Hematopoietic multipotent progenitor cell (in vitro differentiated cells): ENCODE data around the gene TMEM125. TPM values are rescaled to one million over a fixed set of nuclear protein-coding genes. Genes with fewer than 3 reads are reported as not detected.

Source experiments
- DNase-seq, 3 donors: peaks; one replicate each; pipeline ENCODE4 v3.0.0-alpha.2; 2011 to 2015; ENCODE audit warnings: low read depth in 2 of 3, low spot score in 2 of 3
- total RNA-seq: library from RNA; depleted of rRNA; stranded (reverse); fragments of >200 nt; gene quantifications from one replicate; pipeline ENCODE4 v1.2.3, GENCODE V29; 2012

The TMEM125 gene
- total RNA-seq, 1 donor: 8.3 TPM

DNA sequence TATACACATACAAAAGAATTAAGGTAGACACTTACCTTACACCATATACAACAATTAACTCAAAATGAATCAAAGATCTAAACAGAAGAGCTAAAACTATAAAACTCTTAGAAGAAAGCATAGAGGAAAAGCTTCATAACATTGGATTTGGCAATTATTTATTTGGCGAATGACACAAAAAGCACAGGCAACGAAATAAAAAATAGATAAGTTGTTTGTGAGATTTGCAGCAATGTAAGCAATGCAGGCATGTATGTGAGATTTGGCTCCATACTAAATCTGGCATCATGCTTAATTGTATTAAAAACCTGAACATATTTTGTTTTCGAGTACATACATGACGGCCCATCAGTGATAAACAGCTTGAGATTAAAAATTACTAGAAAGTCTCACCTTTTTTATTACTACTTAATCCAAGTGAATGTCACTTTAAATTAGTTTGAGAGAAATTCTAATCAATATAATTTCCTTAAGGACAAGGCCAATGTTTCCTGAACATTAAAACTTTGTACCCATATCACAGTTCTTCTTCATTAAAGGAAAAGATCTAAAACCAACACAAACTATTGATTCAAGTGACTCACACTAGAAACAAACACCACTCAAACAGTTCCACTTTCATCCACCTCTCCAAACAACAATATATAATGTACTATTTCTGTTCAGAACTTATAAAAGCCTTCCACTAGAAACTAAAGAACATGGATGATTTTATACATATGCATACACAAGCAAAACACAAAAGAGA, 23.1 kb upstream of the TMEM125 start:
- no peak for DNase-seq

DNA sequence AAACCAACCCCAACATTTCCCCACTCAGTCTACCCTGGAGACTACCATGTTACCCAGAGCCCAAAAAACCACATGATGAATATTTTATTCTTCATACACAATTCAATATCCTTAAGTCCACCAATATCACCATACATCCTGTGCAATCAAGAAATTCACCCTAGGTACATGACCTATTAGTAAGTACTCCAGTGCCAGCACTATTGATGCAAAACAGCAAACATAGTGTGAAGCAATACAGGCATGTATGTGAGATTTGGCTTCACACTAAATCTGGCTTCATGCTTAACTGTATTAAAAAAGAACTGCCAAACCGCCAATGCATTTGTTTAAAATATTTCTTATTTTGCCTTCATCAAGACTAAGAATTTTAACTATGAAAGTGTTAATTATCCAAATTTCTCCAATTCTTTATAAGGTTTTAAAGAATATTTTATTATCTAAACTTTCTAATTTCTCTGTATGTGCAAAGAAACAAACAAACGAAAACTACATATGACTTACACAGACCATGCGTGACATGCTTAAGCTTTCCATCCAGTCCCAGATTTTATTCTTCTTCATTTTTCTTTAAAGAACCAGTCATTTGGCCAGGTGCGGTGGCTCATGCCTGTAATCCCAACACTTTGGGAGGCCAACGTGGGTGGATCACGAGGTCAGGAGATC, 22.4 kb upstream of the TMEM125 start:
- DNase-seq: no peak

DNA sequence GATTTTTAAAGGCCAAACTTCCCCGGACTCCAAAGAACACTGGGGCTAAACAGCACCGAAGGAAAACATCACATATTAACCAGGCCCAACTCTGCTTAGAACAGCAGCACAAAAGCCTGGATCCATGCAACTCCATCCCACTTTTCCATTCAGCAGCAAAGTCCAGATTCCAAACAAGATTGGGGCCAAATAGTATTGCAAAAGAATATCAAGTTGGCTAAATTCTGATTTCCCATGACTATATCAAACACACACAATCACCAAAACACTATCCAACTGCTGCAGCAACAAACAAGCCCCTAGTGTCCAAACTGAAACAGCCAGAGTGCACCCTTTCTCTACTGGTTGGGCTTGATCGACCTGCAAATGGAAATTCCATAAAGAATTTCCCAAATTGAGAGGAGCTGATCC, 19.4 kb upstream of the TMEM125 start:
- DNase-seq: no peak

DNA sequence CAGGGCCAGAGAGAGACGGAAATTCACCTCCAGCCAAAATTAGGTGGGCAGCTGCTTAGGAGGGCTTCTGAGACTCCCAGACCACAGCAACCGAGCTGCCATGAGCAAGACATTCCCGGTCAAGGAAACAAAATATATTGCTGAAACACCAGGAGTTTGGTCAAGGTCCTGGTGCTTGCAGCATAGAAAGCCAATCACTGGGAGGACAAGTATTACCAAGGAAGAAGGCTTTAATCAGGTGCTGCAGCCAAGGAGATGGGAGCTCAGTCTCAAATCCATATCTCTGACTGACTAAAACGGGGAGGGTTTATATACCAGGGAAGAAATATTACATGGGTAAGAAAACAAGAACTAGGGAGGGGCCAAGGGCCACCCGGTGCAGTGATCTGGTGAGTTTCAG, 18.8 kb upstream of the TMEM125 start:
- no peak for DNase-seq

DNA sequence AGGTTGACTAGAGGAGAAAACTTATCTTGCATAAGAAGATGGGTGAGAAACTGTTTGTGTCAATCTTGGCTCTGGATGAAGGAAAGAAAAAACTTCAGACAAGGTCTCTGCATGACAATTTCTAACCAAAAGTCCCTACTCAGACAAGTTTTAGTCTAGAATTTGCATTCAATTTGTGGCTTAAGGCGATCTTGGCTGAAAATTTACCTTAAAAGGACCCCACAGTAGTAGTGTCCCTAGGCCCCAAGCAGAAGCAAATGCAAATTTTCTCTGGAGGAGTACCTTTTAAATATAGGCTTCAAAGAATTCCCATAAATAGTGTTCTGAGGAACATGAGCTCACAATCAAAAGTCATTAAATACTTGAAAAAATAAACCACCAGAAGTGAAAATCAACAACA, 17.6 kb upstream of the TMEM125 start:
- DNase-seq: no peak

DNA sequence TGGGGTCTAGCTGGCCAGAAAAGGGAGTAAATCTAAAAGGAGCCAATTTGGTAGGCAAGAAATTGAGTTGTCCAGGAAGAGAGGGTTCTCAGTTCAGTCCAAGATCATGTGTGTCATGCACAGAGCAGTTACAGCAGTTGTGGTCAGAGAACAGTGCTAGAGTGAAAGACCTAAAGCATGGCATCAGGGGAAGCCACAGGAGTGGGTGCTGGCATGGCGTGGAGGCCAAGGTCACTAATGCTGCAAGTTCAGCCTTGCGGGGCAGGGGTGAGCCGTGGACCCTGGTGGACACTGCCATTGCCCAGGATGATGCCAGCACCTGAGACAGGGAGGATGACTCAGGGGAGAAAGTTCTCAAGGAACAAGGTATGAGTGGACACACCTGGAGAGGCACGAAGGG, 16.6 kb upstream of the TMEM125 start:
- no peak for DNase-seq

DNA sequence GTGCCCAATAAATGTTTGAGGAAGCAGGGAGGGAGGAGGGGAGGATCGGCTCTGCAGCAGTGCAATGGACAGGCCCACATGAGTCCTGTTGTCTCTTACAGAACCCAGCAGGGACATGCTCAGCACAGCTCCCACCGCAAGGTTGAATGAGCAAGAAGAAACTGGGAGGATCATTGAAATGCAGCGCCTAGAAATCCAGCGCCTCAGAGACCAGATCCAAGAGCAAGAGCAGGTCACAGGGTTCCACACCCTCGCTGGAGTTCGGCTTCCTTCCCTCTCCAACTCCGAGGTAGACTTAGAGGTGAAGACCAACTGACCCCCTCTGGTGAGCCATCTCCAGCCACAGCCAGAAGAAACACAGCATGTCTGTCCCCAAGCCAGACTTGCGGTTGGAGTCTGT, 15.9 kb upstream of the TMEM125 start:
- DNase-seq: no peak

DNA sequence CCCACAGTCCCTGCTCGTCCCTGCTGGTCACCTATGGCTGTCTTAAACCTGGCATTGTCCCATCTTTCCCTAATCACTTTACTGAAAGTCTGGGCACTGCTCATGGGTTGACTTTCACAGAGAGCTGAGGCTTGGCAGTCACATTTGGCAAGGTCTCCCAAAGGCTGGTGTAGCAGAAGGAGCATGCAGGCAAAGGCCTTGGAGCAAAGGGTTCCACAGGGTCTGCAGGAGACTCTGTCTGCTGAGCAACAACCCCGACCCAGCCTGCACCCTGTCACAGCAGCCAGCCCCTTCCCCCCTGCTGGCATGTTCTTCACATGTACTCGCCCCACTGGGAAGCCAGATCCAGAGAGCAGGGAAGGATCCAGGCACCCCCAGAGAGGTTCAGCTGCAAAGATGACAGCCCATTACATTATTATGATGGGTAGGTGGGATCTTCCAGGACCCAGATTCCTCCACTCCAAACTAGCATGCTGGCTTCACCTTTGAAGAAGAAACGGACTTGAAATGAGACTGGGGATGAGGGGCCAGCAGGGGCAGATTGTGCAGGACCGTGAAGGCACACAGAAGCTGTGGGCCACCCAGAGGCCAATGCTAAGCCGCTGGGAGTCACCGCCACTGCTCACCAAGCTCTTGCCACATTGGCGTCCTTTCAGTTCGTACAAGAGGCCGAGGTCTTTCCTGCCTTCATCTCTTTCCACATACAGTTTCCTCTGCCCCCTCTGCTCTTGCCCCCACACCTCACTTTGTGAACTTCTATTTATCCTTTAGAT, 14.2 kb upstream of the TMEM125 start:
- DNase-seq: no peak

DNA sequence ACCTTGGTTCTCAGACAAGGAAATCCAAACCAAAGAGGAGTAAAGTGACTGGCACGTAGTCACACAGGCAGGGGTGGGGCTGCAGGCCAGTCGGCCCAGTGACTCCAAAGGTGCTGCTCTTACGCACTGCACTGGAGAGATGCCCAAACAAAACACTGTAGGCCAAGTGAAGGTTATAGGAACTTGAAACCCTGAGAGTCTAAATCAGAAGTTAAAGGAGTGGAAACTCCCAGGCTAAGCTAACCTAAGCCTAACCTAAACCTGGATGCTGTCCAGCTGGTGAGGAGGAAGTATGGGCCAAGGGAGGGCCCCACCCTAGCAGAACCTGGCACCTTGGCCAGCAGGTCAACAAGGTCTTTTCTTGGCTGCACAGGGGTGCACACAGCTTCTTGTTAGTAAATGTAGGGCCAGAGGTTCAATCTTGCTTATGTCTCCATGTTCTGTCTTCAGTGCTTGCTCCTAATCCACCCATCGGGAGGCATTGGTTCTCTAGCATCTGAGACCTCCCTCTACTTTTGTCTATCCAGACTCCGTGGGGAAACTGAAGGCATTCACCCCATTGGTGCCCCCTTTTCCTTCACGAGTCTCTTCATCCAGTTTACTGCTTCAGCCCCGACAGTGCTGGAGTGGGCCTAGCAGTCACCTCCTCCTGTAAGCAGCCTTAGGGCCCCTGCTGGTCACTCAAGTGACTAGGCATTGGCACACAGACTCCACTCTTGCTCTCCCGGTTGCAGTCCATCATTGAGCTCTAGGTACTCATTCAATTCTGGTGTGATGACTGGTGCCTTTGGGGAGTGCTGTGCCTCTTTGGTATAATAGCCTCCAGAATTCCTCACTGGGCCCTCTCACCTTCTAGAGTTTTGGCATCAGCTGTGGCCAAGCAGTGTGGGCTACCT, 12.9 kb upstream of the TMEM125 start:
- no peak for DNase-seq

DNA sequence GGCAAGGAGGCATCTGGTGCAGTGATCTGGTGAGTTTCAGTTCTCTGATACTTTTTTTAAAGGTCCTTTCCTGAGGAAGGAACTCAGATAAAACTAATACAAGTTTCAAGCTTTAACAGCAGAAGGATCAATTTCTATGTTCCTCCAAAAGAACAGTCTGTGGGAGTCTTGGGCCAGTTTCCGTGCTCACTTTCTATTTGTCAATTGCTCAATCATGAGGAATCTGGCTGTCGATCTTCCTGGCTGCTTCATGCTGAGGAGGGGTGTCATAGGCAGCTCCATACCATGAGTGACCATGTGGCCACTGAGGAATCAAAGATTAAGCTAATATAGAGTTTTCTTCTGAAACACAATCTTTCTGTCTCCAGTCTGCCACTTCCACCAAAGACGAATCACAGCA, 11.4 kb upstream of the TMEM125 start:
- no peak for DNase-seq

DNA sequence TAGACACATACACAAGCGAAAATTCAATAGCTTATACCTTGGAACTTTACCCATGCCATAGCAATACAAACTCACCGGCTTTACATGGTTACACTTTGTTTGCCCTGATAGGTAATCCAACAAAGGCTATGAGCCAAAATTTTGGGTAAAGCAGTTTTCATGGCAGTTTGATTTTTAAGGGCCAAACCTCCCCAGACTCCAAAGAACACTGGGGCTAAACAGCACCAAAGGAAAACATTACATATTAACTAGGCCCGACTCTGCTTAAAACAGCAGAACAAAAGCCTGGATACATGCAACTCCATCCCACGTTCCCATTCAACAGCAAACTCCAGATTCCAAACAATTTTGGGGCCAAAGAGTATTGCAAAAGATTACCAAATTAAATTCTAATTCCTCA, 4.4 kb upstream of the TMEM125 start:
- DNase-seq: no peak

DNA sequence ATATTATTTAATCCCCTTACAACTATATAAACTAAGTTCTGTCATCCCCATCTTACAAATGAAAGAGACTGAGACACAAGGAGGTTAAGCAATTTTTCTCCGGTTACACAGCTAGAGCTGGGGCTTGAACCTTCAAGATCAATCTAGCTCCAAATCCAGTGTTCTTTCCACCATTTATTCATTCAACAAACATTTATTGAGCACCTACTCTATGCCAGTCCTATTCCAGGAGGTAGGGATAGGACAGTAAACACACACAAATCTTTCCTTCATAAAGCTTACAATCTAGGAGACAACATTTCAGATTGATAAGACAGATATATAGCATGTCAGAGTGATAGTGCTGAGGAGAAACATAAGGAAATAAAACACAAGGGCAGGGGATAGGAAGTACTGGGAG, 2.9 kb upstream of the TMEM125 start:
- DNase-seq: no peak

DNA sequence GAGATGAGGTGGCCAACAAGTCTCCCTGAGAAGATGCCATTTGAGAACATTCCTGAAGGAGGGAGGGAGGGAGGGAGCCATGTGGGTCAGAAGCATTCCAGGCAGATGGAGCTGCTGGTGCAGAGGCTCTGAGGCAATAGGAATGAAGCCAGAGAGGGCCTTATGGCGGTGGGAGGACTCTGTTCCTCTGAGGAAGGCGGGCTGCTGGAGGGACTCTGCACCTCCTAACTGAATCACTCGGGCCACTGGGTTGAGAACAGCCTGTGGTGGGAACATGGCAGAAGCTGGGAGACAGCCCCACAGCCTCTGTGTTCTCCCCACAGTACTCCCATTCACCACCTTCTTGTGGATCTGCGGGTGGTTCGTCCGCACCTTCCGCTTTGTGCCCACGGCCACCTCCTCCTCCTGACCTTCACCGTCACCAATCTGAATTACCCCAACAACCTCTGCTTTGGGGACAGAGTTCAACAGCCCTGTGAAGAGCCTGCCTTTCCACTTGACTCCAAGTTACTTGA, 2.4 kb upstream of the TMEM125 start:
- DNase-seq: no peak

DNA sequence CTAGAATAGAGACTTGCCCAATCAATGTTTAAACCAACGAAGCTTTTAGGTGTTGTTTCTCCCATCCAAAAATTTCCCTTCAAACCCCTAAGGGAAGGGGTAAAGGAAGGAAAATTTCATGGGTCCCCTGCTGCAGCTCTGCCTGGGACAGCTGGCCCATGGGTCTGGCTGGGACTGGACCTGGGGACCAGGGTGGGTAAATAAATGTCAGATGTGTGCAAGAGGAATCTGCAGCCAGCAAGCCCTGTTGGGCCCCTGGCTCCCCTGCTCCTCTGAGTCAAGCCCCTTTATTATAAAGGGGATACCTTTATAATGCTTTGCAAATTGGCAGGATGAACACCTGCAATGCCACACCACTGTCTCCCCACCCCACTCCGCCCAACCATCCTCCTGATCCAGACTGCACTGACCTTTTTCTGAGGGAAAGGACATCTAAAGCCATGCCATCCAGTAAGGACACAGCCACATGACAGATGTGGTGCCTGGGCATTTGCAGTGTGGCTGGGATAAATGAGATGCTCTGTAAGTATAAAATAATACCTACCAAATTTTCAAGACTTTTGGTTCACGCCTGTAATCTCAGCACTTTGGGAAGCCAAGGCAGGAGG, 1.9 kb upstream of the TMEM125 start:
- no peak for DNase-seq

DNA sequence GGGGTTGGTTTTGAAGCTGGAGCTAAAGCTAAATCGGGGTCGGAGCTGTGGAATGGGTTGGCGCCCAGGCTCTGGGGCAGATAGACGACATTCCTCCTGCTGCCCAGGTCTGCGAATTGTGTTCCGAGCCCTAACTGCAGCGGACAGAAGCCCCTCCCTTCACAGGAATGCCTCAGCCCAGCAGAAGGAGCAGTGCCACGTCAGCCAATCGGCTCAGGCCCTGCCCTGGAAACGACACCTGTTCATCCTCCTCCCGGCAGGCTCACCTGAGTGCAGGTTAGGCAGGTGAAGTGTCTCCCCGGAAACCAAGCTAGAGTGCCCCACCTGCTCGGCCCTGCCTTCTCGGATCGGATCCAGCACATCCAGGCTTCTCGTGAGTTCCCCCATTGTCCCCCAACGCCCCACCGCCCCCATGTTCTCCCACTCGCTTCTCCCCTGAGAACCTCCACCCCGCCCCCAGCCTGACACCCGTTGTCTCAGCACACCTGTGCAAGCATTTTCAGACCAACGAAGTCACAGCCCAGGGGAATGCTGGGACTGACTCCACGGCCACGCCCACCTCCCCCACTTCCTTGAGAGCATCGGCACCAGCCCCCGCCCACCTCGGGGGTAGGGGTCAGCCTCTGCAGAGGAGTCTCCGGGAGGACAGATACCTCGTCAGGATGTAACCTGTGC, 775 bp downstream of the TMEM125 start:
- DNase-seq: peak in 2 of 3 donors; percentile 31 to 39

DNA sequence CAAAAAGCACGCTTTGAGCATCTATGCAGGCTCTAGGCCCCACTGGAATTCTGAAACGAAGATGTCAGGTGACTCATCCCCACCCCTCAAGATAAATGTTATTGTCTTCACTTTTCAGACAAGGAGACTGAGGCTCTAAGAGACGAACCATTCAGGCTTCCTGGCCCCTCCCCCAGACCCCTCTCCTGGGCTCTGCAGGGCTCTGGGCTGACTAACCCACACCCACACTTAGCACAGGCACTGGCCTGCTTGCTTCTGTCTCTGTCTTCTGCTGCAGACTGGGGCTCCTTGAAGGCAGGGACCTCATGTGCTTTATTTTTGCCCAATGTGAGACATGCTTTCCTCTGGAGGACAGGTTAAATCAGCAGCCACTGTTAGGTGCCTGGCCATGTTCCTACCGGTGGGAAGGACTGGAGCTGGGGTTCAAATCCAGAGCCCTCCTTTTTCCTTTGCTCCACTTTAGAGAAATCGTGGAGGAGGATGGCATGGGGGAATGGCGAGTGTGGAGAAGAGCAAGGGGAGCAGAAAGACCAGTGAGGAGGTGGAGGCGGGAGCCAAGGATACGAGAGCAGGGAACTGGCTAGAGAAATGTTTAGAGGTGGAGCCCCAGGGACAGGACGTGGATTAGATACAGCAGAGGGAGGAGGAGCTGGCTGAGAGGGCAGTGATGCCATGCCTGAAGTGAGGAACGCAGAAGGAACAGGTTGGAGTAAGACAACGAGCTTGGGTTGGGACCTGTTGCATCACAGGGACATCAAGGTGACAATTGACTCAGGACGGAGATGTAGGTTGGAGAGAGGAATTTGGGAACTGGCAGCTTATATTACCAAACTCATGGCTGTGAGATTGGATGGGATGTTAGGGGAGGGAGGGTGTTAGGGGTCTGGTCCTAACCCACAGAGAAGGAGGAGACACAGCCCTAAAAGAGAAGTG, 1.7 kb downstream of the TMEM125 start:
- DNase-seq: no peak

DNA sequence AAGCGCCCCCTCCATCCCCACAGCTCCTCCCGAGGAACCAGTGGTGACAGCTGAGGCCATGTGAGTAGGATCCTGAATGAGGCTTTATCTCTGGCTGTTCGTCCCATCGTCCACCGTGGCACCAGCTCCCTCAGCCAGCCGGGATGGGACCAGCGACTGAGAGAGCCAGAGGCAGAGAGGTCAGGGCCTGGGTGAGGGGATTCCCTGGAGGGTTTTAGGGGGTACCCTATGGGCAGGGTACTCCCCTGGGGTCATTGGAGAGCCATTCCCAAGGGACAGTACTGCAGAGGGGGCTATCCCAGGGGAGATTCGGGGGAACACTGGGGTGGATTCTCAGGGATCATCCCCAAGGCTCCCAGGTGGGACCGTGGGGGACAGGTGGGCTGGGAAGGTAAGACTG, 2.4 kb downstream of the TMEM125 start:
- no peak for DNase-seq
